PC-9 (cell line): Measurements from ENCODE around the gene IFNL2. TPM values are rescaled to one million over a fixed set of nuclear protein-coding genes. Genes with fewer than 3 reads are reported as not detected.

ENCODE experiments used
- BruUV-seq: library from RNA; stranded (reverse); fragments of 400-500 nt; replicated peaks from 2 replicates; lab custom pipeline; 2021; lab: Mats Ljungman, UMichigan
- CTCF ChIA-PET: fragments of 300-600 bp; sonication (Branson Sonifier 250); formaldehyde crosslinking; loops from one replicate; lab custom pipeline; 2022; ENCODE audit warnings: antibody characterized with exemption; lab: Charles Lee
- POLR2A ChIA-PET: fragments of 300-600 bp; sonication (Branson Sonifier 250); formaldehyde crosslinking; loops from one replicate; lab custom pipeline; 2022; ENCODE audit warnings: antibody characterized with exemption; ENCODE audit not compliant: unreplicated experiment; lab: Charles Lee
- DNase-seq, 2 experiments: peaks; one replicate each; pipeline versions ENCODE4 v3.0.0 to v3.0.0-alpha.2; 2015 to 2022; ENCODE audit warnings: mixed read lengths in 1 of 2
- H2AFZ ChIP-seq: fragments of 200-600 bp; sonication (generic); 2 replicates; pipeline ENCODE4 v1.8.1; 2017; ENCODE audit warnings: antibody characterized with exemption
- H3F3A ChIP-seq: fragments of 200-600 bp; sonication (generic); 2 replicates; pipeline ENCODE4 v1.8.1; 2017; ENCODE audit warnings: antibody characterized with exemption, mild to moderate bottlenecking, low read depth; ENCODE audit not compliant: insufficient read depth
- H3K27ac ChIP-seq: fragments of 200-600 bp; sonication (generic); 2 replicates; pipeline ENCODE4 v1.6.1; 2016; ENCODE audit warnings: mixed run types
- H3K27me3 ChIP-seq: fragments of 200-600 bp; sonication (generic); 2 replicates; pipeline ENCODE4 v1.6.1; 2016; ENCODE audit warnings: low read depth, mixed run types; ENCODE audit not compliant: insufficient read depth
- H3K36me3 ChIP-seq: fragments of 200-600 bp; sonication (generic); 2 replicates; pipeline ENCODE4 v1.6.1; 2016; ENCODE audit warnings: low read depth, mixed run types
- H3K4me1 ChIP-seq: fragments of 200-600 bp; sonication (generic); replicated peaks from 2 replicates; pipeline ENCODE4 v1.6.1; 2016; ENCODE audit warnings: mixed run types; ENCODE audit not compliant: insufficient read depth
- H3K4me2 ChIP-seq: fragments of 200-600 bp; sonication (generic); 2 replicates; pipeline ENCODE4 v1.6.1; 2017; ENCODE audit warnings: mixed run types
- H3K4me3 ChIP-seq: fragments of 200-600 bp; sonication (generic); 2 replicates; pipeline ENCODE4 v1.6.1; 2016; ENCODE audit warnings: mixed run types
- H3K79me2 ChIP-seq: fragments of 200-600 bp; sonication (generic); 2 replicates; pipeline ENCODE4 v1.6.1; 2017; ENCODE audit warnings: low read depth, mixed run types
- H3K9me2 ChIP-seq: fragments of 200-600 bp; sonication (generic); 2 replicates; pipeline ENCODE4 v1.8.1; 2017; ENCODE audit warnings: mild to moderate bottlenecking; ENCODE audit not compliant: insufficient read depth
- H3K9me3 ChIP-seq: fragments of 200-600 bp; sonication (generic); 2 replicates; pipeline ENCODE4 v1.8.1; 2016; ENCODE audit warnings: low read depth; ENCODE audit not compliant: insufficient read depth
- H4K20me1 ChIP-seq: fragments of 200-600 bp; sonication (generic); 2 replicates; pipeline ENCODE4 v1.8.1; 2017; ENCODE audit not compliant: insufficient read depth
- EZH2 ChIP-seq: fragments of 200-600 bp; sonication (generic); IDR thresholded peaks from 2 replicates; pipeline ENCODE4 v1.8.0; 2017; ENCODE audit warnings: antibody characterized with exemption, low read depth
- intact Hi-C: fragments of 100-400 bp; cut with micrococcal nuclease; formaldehyde crosslinking; loops from one replicate; pipeline ENCODE4 v1.10.0; 2022; ENCODE audit not compliant: unreplicated experiment
- total RNA-seq: library from RNA; stranded (reverse); gene quantifications from 2 replicates; pipeline ENCODE4 v1.2.3, GENCODE V29; 2021
- TF ChIP-seq, protein P1 (sequence below): fragments of 200-600 bp; sonication (generic); conservative IDR thresholded peaks from 2 replicates; pipeline ENCODE4 v1.6.1; 2017; ENCODE audit warnings: mixed run types, antibody characterized with exemption, mild to moderate bottlenecking, moderate library complexity

Gene IFNL2
- total RNA-seq, 1 experiment from 2014 or later, result not detected

DNA sequence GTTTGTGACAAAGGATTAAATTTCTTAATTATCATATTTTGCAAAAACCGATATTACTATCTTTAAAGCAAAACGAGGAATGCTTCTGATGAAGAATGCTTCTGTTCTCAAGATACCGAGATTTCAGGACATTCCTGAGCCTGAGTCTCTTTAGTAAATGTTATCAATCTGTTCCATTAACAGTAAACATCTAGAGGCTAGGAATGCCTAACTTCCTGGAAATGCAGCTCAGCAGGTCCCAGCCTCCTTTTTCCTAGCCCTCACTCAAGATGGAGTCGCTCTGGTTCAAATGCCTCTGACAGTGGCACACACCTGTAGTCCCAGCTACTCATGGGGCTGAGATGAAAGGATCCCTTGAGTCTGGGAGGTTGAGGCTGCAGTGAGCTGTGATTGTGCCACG lies 17.1 kb upstream of the IFNL2 start:
- H3K36me3 ChIP-seq, result no peaks in the 10 kb centered on the region
- ChIA-PET CTCF (interaction anchor here (0.7 kb wide), 2 partner anchors 56 to 62 kb away, joined by 4 to 20 read pairs; no protein-coding TSS in a partner anchor), POLR2A (no interaction called here)
- no peaks in the 10 kb centered on the region for H3K79me2 ChIP-seq
- no peak overlapping the region for H3K27ac ChIP-seq
- TF ChIP-seq EZH2, result no peak
- TF ChIP-seq, protein P1, sequence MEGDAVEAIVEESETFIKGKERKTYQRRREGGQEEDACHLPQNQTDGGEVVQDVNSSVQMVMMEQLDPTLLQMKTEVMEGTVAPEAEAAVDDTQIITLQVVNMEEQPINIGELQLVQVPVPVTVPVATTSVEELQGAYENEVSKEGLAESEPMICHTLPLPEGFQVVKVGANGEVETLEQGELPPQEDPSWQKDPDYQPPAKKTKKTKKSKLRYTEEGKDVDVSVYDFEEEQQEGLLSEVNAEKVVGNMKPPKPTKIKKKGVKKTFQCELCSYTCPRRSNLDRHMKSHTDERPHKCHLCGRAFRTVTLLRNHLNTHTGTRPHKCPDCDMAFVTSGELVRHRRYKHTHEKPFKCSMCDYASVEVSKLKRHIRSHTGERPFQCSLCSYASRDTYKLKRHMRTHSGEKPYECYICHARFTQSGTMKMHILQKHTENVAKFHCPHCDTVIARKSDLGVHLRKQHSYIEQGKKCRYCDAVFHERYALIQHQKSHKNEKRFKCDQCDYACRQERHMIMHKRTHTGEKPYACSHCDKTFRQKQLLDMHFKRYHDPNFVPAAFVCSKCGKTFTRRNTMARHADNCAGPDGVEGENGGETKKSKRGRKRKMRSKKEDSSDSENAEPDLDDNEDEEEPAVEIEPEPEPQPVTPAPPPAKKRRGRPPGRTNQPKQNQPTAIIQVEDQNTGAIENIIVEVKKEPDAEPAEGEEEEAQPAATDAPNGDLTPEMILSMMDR, result no peak
- no peaks in the 10 kb centered on the region for H3K9me3 ChIP-seq
- no peak for DNase-seq
- intact Hi-C loops, result no loop called here
- no peak overlapping the region for H3K4me2 ChIP-seq
- H3K4me3 ChIP-seq, result no peak overlapping the region
- no peaks in the 10 kb centered on the region for H3F3A ChIP-seq
- H4K20me1 ChIP-seq, result no peaks in the 10 kb centered on the region
- BruUV-seq, result no TSS peak
- no peak overlapping the region for H2AFZ ChIP-seq
- no peaks in the 10 kb centered on the region for H3K4me1 ChIP-seq
- no peaks in the 10 kb centered on the region for H3K9me2 ChIP-seq
- H3K27me3 ChIP-seq, result peaks cover 11% of the 10 kb centered on the region; the same call in 1 of the 2 replicates

DNA sequence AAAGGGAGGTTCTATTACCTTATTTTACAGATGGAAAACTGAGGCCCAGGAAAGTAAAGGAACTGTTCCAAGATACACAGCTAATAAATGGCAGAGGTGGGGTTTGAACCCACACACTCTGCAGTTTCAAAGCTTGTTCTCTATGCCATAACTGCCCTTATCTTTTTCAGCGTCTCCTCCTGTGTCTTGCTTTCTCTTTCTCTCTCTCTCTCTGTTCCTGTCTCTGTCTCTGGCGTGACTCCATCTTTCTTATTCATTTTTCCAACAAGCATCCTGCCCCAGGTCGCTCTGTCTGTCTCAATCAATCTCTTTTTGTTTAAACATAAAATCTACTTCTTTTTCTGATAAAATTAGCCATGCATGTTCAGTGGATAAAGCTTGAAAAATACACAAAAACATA lies 16.4 kb upstream of the IFNL2 start:
- TF ChIP-seq, protein P1, result no peak
- TF ChIP-seq EZH2, result no peak
- POLR2A ChIA-PET, result no interaction called here
- intact Hi-C loops, result no loop called here

DNA sequence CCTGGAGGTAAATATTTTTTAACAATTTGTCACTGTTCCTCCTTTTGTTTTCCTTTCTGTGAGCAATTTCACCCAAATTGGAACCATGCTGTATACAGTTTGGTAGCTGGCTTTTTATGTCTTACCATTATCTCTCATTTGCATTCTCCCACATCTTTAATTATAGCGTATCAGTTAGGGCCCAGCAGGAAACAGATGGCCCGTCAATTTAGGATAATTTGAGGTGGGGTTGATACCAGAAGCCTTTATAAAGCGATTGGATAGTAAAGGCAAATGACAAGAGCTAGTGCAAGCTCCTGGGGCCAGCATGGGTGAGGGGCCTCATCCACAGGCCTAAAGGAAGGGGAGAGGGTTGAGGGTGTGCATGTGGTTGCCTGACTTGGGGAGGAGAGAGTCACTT lies 15.7 kb upstream of the IFNL2 start:
- Histone ChIP-seq H3K4me2 (no peak overlapping the region), H3K27me3 (peaks cover 11% of the 10 kb centered on the region; the same call in 1 of the 2 replicates), H3K79me2 (no peaks in the 10 kb centered on the region), H3K4me3 (no peak overlapping the region), H3K9me2 (no peaks in the 10 kb centered on the region), H3K36me3 (no peaks in the 10 kb centered on the region), H3K27ac (no peak overlapping the region), H3K9me3 (no peaks in the 10 kb centered on the region), H2AFZ (no peak overlapping the region), H3F3A (no peaks in the 10 kb centered on the region), H4K20me1 (no peaks in the 10 kb centered on the region), H3K4me1 (no peaks in the 10 kb centered on the region)
- POLR2A ChIA-PET, result interaction anchor here (0.6 kb wide), 1 partner anchor 16 kb away, joined by 3 read pairs; the partner anchor contains the start of gene IFNL2
- CTCF ChIA-PET, result no interaction called here
- TF ChIP-seq, protein P1, result no peak
- intact Hi-C loops, result no loop called here
- BruUV-seq, result no TSS peak
- DNase-seq, result no peak

More for the DNA sequence above, 16.4 kb upstream of the IFNL2 start:
- Histone ChIP-seq H3F3A (no peaks in the 10 kb centered on the region), H3K4me1 (no peaks in the 10 kb centered on the region), H3K9me3 (no peaks in the 10 kb centered on the region), H3K4me2 (no peak overlapping the region), H4K20me1 (no peaks in the 10 kb centered on the region), H3K79me2 (no peaks in the 10 kb centered on the region), H2AFZ (no peak overlapping the region), H3K27me3 (peaks cover 11% of the 10 kb centered on the region; the same call in 1 of the 2 replicates), H3K4me3 (no peak overlapping the region), H3K36me3 (no peaks in the 10 kb centered on the region), H3K27ac (no peak overlapping the region), H3K9me2 (no peaks in the 10 kb centered on the region)
- CTCF ChIA-PET, result interaction anchor here (0.6 to 0.7 kb wide), 2 partner anchors 61 to 276 kb away, joined by 3 to 20 read pairs; no protein-coding TSS in a partner anchor
- DNase-seq, result no peak
- no TSS peak for BruUV-seq
